Duodenal mucosa (tissue), 2 donors: ENCODE data around the gene NEGR1.
"Not testable (repeated sequence)": the region's sequence is repeated elsewhere in the genome, so short reads cannot be mapped to it uniquely, and the experiment has no call there.

Experiments
- H3K27ac ChIP-seq: one replicate; pipeline ENCODE4 v1.7.0; 2013; ENCODE audit warnings: low read depth, low read length
- H3K27me3 ChIP-seq, 2 donors: one replicate each; pipeline ENCODE4 v1.7.0; 2013; ENCODE audit warnings: low read length in 2 of 2, control low read depth in 1 of 2; ENCODE audit not compliant: insufficient read depth in 2 of 2, control insufficient read depth in 1 of 2
- H3K36me3 ChIP-seq, 2 donors: one replicate each; pipeline ENCODE4 v1.7.0; 2013; ENCODE audit warnings: low read length in 2 of 2, control low read depth in 1 of 2; ENCODE audit not compliant: insufficient read depth in 2 of 2, control insufficient read depth in 1 of 2
- H3K4me1 ChIP-seq, 2 donors: one replicate each; pipeline ENCODE4 v1.7.0; 2013; ENCODE audit warnings: low read length in 2 of 2, control low read depth in 1 of 2; ENCODE audit not compliant: insufficient read depth in 2 of 2, control insufficient read depth in 1 of 2
- H3K4me3 ChIP-seq, 2 donors: one replicate each; pipeline ENCODE4 v1.7.0; 2013; ENCODE audit warnings: low read length in 2 of 2, low read depth in 1 of 2
- H3K9ac ChIP-seq, 2 donors: one replicate each; pipeline ENCODE4 v1.7.0; 2013; ENCODE audit warnings: low read length in 2 of 2, low read depth in 1 of 2
- H3K9me3 ChIP-seq, 2 donors: one replicate each; pipeline ENCODE4 v1.7.0; 2013; ENCODE audit warnings: low read length in 2 of 2, control low read depth in 1 of 2; ENCODE audit not compliant: control insufficient read depth in 1 of 2

NEGR1 gene

DNA sequence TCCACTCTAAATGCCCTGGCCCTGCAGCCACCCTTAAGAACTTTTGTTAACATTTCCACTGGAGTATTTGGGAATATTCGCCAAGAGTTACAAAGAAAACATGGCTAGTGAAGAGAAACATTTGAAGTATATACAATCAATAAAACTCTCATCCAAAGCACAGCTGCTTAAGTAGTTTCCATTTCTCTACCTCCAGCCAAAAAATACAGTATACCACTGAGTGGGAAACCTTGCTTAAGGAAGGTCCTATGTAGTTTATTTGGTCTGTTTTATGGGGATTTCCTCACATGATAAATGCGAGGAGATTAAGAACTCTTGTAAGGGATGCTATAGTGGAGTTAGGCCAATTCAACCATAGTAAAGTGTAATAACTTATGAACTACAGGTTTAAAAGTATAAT, 382.5 kb downstream of the NEGR1 start:
- Histone ChIP-seq H3K4me1 (no peaks in the 10 kb centered on the region), H3K27ac (no peak overlapping the region), H3K9me3 (no peaks in the 10 kb centered on the region), H3K9ac (no peak overlapping the region), H3K36me3 (no peaks in the 10 kb centered on the region), H3K27me3 (no peaks in the 10 kb centered on the region), H3K4me3 (no peak overlapping the region)

DNA sequence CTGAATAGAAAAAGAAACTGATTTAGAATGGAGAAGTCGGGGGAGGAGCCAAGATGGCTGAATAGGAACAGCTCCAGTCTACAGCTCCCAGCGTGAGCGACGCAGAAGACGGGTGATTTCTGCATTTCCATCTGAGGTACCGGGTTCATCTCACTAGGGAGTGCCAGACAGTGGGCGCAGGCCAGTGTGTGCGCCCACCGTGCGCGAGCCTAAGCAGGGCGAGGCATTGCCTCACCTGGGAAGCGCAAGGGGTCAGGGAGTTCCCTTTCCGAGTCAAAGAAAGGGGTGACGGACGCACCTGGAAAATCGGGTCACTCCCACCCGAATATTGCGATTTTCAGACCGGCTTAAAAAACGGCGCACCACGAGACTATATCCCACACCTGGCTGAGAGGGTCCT, 394.2 kb downstream of the NEGR1 start:
- H3K4me1 ChIP-seq, H3K27me3 ChIP-seq, H3K27ac ChIP-seq, H3K9ac ChIP-seq, H3K4me3 ChIP-seq, H3K36me3 ChIP-seq, H3K9me3 ChIP-seq: not testable (repeated sequence)

DNA sequence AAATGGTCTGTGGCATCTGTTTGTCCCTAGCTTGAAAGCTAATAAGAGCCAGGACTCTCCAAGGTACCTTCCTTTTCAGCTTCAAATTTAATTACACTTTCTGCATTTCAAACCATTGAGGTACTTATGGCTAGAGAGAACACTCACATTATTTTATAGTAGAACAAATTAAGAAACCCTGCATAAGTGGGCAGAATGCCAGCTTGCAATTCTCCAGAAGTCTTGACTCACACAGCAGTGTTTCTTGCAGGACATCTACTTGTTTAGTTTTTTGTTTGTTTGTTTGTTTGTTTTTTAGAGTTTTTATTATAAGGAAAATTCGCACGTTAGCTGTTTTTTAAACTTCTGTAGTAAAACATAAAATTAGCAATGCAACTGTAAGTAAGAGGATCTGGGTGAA, 397.2 kb downstream of the NEGR1 start:
- Histone ChIP-seq H3K9me3 (no peaks in the 10 kb centered on the region), H3K27ac (no peak overlapping the region), H3K9ac (no peak overlapping the region), H3K36me3 (no peaks in the 10 kb centered on the region), H3K4me3 (no peak overlapping the region), H3K4me1 (no peaks in the 10 kb centered on the region), H3K27me3 (no peaks in the 10 kb centered on the region)

DNA sequence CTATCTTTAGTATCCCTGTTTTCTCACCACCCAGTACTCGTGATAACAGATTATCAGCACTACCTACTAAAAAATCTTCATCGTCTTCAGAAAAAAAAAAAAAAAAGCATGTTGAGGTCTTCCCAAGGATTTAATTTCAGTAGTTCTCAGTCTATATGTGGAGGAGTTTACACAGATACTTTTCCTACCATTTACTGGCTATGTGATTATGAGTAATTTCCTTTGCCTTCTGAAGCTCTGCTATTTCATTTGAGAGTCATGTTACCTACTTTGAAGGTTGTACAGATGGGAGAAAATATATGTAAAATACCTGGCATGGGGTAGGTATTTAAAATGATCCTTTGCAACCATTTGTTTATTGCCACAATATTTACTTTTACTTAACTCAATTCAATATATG, 399.7 kb downstream of the NEGR1 start:
- Histone ChIP-seq H3K4me3 (no peak overlapping the region), H3K27me3 (no peaks in the 10 kb centered on the region), H3K4me1 (no peaks in the 10 kb centered on the region), H3K9me3 (no peaks in the 10 kb centered on the region), H3K9ac (no peak overlapping the region), H3K36me3 (no peaks in the 10 kb centered on the region), H3K27ac (no peak overlapping the region)

DNA sequence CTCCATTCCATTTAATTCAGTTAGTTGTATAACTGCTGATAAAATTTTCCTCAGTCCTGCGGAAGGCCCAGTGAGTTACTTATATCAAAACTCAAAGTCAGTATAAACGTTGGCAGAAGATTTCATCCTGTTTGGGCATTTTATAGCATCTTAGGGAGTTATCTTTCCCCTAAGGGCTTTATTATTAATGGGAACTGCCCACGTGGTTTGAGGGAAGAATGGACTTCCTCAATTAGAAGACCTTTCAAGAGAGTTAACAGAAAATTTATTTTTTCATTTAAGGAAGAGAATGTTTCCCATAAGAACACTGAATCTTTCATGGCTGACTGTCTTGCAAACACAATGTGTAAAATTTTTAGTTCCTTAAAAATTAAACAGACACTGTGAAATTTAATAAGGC, 400.1 kb downstream of the NEGR1 start:
- Histone ChIP-seq H3K9ac (no peak overlapping the region), H3K9me3 (no peaks in the 10 kb centered on the region), H3K4me3 (no peak overlapping the region), H3K36me3 (no peaks in the 10 kb centered on the region), H3K27me3 (no peaks in the 10 kb centered on the region), H3K4me1 (no peaks in the 10 kb centered on the region), H3K27ac (no peak overlapping the region)

DNA sequence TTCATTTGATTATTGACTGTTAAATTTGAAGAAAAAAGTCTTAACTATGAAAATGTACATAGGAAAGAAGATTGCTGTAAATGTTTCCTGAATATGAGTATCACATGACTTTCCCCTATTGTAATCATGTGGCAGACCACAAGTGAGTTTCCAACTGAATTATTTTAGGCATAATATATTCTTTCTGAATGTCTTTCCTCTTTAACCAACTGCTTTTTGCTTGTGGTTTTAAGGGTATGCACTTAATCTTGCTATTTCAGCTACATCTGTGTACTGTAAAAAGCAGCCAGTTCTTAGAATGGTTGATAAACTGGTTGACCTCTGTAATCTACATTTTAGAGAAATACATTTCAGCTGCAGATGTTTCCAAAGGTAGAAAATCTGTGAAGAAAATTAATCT, 400.7 kb downstream of the NEGR1 start:
- H3K4me3 ChIP-seq, result no peak overlapping the region
- no peak overlapping the region for H3K27ac ChIP-seq
- H3K4me1 ChIP-seq, result no peaks in the 10 kb centered on the region
- no peaks in the 10 kb centered on the region for H3K36me3 ChIP-seq
- no peak overlapping the region for H3K9ac ChIP-seq
- no peaks in the 10 kb centered on the region for H3K27me3 ChIP-seq
- no peaks in the 10 kb centered on the region for H3K9me3 ChIP-seq

DNA sequence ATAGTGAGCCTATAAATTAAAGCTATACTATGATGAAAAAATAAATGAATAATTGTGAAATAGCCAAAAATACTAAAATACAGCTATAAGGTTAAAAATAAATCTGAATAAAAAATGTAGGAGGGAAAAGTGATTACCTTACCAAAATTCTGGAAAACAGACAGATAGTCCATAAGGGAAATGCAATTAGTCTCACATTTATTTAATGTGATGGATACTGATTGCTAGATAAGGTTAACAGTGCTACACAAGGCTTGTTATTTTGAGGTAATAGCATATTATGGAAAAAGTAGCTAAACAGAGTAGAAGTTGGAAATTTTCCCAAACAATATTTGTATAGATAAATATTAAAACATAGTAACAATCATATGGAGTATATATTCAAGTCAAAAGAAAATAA, 413.0 kb downstream of the NEGR1 start:
- H3K36me3 ChIP-seq, result no peaks in the 10 kb centered on the region
- no peak overlapping the region for H3K27ac ChIP-seq
- H3K9me3 ChIP-seq, result no peaks in the 10 kb centered on the region
- no peaks in the 10 kb centered on the region for H3K4me1 ChIP-seq
- H3K27me3 ChIP-seq, result no peaks in the 10 kb centered on the region
- no peak overlapping the region for H3K4me3 ChIP-seq
- no peak overlapping the region for H3K9ac ChIP-seq

DNA sequence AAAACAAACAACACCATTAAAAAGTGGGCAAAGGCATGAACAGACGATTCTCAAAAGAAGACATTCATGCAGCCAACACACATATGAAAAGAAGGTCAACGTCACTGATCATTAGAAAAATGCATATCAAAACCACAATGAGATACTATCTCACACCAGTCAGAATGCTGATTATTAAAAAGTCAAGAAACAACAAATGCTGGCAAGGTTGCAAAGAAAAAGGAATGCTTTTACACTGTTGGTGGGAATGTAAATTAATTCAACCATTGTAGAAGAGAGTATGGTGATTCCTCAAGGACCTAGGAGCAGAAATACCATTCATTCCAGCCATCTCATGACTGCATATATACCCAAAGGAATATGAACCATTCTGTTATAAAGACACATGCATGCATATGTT, 419.6 kb downstream of the NEGR1 start:
- Histone ChIP-seq H3K4me1 (no peaks in the 10 kb centered on the region), H3K9ac (no peak overlapping the region), H3K4me3 (no peak overlapping the region), H3K27ac (no peak overlapping the region), H3K9me3 (no peaks in the 10 kb centered on the region), H3K36me3 (no peaks in the 10 kb centered on the region), H3K27me3 (no peaks in the 10 kb centered on the region)

DNA sequence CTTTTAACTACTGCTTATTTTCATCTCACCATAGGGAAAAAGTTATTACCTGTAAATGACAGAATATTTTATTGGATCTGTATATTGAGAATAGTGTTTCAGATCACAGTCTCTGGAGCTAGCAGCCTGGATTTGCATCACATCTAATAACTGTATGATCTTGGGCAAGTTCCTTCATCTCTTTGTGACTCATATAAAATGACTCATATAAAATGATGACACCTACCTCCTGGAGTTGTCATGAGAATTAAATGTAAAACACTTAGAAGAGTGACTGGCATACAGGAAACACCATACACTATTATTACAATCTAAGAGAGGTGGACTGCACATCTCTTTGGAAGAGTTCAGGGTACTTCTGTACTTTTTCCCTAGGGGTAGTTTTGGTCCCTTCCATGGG, 421.3 kb downstream of the NEGR1 start:
- H3K27me3 ChIP-seq, result no peaks in the 10 kb centered on the region
- H3K9ac ChIP-seq, result no peak overlapping the region
- no peak overlapping the region for H3K4me3 ChIP-seq
- H3K27ac ChIP-seq, result no peak overlapping the region
- H3K36me3 ChIP-seq, result no peaks in the 10 kb centered on the region
- no peaks in the 10 kb centered on the region for H3K9me3 ChIP-seq
- no peaks in the 10 kb centered on the region for H3K4me1 ChIP-seq

DNA sequence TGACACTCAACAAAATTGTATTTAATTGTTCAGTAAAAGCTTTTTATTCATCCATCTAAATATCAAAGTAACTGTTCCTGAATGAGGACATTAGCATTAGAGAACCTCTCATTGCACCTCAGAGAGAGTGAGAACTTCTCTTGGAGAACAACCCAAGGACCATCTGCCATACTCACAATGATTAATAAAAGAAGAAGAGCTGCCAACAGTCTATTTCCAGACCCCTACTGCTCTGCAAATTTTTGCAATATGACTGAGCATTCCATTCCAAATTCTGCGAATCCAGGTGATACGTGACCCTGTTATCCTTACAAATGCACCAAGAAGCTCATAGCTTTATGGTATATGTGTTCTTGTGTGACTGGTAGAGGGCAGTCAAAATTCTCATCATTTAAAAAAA, 422.5 kb downstream of the NEGR1 start:
- no peaks in the 10 kb centered on the region for H3K9me3 ChIP-seq
- H3K4me3 ChIP-seq, result no peak overlapping the region
- H3K9ac ChIP-seq, result no peak overlapping the region
- H3K36me3 ChIP-seq, result no peaks in the 10 kb centered on the region
- H3K4me1 ChIP-seq, result no peaks in the 10 kb centered on the region
- no peaks in the 10 kb centered on the region for H3K27me3 ChIP-seq
- H3K27ac ChIP-seq, result no peak overlapping the region

DNA sequence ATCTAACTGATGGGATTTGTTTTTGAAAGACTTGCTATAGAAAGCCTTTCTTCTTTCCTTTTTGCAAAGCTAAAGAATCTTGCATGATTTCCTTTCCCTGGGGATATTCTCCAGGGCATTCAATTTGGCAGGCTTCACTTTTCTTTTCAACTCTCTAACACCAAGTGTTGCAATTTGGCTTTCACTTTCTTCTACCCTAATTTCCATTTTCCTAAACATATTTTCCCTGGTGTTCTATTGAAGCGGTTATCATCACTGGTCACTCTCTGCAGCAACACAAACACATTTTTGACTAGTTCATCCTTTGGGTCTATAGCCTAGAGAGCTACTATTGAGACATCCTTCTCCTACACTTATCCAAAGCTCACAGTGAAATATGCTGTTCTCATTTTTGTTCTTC, 424.5 kb downstream of the NEGR1 start:
- Histone ChIP-seq H3K36me3 (no peaks in the 10 kb centered on the region), H3K9me3 (no peaks in the 10 kb centered on the region), H3K27ac (no peak overlapping the region), H3K27me3 (no peaks in the 10 kb centered on the region), H3K9ac (no peak overlapping the region), H3K4me1 (no peaks in the 10 kb centered on the region), H3K4me3 (no peak overlapping the region)
